Skeletal muscle cell (primary cell): Measurements from ENCODE around the gene VCX.
"Not testable (repeated sequence)": the region's sequence is repeated elsewhere in the genome, so short reads cannot be mapped to it uniquely, and the experiment has no call there.

Source experiments
- DNase-seq: peaks from one replicate; pipeline ENCODE4 v3.0.0-alpha.2; 2010; ENCODE audit warnings: low read depth
- H3K4me3 ChIP-seq: 2 replicates; pipeline ENCODE4 v1.5.1; 2011; ENCODE audit warnings: low read depth, mild to moderate bottlenecking, control low read depth, low read length, moderate library complexity

The VCX gene

GRCh38 chrX:7842871-7843270, at the start of gene VCX:
TSS of gene VCX (plus strand) at chrX:7843171. CDS start at chrX:7843204, 33 bp downstream.
- not testable (repeated sequence) for DNase-seq, H3K4me3 ChIP-seq

DNA sequence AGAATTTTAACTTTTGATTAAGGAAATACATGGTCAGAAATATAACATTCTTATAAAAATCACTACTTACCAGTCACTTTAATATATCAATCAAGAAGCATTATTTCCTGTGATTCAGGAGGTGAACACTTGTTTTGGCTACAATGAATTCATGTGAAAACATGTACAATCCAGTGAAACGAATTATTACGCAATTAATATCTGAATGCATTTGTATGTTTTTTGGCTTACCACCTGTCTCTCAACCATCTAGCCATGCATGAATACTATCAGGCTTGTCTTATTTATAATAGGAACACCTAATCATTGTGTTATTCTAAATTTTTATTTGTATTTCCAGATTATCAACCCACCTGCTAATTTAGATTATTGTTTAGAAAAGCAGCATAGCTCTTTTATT, 44.6 kb upstream of the VCX start:
- DNase-seq, result no peak
- no peak overlapping the region for H3K4me3 ChIP-seq

GRCh38 chrX:7801711-7802110, 41.3 kb upstream of the VCX start:
- H3K4me3 ChIP-seq, result no peak overlapping the region
- DNase-seq, result no peak

- H3K4me3 ChIP-seq, result no peak overlapping the region
- no peak for DNase-seq
Observed at GRCh38 chrX:7815166-7815805, 27.7 kb upstream of the VCX start.

GRCh38 chrX:7828594-7828993, 14.4 kb upstream of the VCX start:
- DNase-seq, result no peak
- no peak overlapping the region for H3K4me3 ChIP-seq

GRCh38 chrX:7841084-7841805, 1.7 kb upstream of the VCX start:
- no peak for DNase-seq
- H3K4me3 ChIP-seq, result no peak overlapping the region

DNA sequence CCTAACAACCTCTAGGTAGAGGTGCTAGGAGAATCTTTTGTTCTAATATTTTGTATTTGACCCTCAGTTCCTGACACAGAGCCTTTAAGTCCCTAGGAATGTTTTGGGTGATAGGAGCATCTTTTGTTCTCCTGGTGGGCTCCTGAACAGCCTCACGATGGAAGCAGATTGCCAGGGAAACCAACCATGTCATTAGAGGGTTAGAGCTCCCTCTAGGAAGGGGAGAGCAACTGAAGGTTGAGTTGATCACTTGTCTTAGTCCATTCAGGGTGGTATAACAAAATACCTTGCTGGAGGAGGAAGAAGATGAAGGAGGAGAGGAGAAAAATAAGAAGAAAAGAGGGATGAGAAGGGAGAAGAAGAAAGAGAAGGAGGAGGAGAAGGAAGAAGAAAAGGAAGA, 9.2 kb downstream of the VCX start:
- H3K4me3 ChIP-seq, result no peak overlapping the region
- DNase-seq, result no peak

DNA sequence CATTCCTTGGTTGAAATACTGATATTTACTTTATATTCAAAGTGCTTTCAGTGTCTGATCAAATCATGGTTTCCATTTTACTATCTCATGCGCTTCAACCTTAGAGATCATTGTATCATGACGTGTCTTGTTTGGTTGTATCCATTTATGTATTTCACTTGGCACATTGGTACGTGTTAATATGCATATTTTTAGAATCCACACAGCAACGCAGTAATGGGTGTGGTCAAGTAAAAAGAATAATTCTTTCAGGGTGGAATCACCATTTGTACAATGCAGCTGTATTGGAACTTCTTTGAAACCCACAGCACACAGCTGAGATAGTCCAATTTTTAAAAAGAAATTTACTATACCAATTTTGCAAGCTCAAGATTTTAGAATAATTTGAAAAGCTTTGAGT, 29.1 kb downstream of the VCX start:
- H3K4me3 ChIP-seq, result no peak overlapping the region
- DNase-seq, result no peak

DNA sequence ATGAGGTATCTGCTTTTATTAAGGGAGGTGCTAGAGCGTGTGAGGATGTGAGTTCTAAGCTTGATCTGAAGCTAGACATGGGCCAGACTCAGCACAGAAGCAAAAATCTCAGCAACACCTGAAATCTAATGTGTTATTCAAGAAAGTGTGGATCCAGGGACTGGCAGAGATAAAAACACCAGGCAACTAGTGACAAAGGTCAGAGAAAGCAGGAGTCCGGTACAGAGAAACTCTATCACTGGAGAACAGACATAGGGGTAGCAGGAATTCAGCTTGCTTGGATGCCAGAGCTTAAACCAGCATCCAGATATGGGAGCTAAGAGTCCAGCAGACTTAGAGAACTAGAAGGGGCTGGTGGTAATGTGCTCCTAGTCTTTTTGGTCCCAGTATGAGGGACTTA, 34.0 kb downstream of the VCX start:
- H3K4me3 ChIP-seq, result no peak overlapping the region
- DNase-seq, result no peak

DNA sequence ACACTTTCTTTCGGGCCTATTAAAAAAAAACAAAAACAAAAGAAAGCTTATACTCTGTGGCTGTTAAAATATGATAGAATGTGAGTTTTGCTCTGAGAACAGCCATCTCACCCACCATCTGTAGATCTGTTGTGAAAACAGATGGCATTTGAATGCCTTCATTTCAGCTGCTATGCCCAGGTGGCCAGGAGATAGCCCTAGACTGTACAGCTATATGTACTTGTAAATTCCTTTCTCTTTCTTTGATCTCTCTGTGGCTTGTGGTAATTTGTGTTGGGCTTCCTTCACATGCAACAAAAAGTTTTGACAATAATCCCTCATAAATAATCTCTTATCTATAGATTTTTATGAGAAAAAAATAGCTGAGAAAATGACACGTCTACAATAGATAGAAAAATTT, 46.2 kb downstream of the VCX start:
- H3K4me3 ChIP-seq, result no peak overlapping the region
- no peak for DNase-seq

- no peak for DNase-seq
- H3K4me3 ChIP-seq, result no peak overlapping the region
Observed at GRCh38 chrX:7889680-7890079, 46.7 kb downstream of the VCX start.

- no peak for DNase-seq
Observed at GRCh38 chrX:7891928-7892327, 49.0 kb downstream of the VCX start.

More at GRCh38 chrX:7891928-7892327, 49.0 kb downstream of the VCX start:
- H3K4me3 ChIP-seq, result no peak overlapping the region
